Astrocyte (in vitro differentiated cells and primary cell): ENCODE measurements around the gene ELAC2.

Experiments used
- EZH2 ChIP-seq: IDR thresholded peaks from 2 replicates; pipeline ENCODE4 v1.6.1; 2012; ENCODE audit warnings: mild to moderate bottlenecking, low read length, inconsistent platforms; ENCODE audit not compliant: insufficient read depth
- TF ChIP-seq, protein P1 (sequence below): IDR thresholded peaks from 2 replicates; pipeline ENCODE4 v1.5.1; 2011; ENCODE audit warnings: low read depth, mild to moderate bottlenecking, inconsistent platforms, low read length, moderate library complexity; ENCODE audit not compliant: insufficient read depth

DNA sequence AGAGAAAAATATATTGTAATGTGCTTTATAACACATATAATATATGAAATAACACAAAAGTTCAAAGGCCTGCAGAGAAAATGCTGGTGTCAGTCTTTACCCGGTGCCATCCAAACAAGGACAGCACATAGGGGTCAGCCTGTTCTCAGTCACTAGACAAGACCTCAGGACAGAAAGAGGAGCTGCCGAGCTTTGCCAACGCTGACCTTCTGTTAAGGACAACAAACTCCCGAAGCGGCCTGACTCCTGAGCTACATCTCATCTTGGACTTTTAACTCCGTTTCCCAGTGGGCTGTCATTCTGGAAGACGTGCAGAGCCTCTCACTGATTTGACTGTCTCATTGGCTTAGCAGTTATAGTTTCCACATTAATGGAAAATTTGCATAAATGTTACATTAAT, 6.9 kb downstream of the ELAC2 start:
- TF ChIP-seq, protein P1, sequence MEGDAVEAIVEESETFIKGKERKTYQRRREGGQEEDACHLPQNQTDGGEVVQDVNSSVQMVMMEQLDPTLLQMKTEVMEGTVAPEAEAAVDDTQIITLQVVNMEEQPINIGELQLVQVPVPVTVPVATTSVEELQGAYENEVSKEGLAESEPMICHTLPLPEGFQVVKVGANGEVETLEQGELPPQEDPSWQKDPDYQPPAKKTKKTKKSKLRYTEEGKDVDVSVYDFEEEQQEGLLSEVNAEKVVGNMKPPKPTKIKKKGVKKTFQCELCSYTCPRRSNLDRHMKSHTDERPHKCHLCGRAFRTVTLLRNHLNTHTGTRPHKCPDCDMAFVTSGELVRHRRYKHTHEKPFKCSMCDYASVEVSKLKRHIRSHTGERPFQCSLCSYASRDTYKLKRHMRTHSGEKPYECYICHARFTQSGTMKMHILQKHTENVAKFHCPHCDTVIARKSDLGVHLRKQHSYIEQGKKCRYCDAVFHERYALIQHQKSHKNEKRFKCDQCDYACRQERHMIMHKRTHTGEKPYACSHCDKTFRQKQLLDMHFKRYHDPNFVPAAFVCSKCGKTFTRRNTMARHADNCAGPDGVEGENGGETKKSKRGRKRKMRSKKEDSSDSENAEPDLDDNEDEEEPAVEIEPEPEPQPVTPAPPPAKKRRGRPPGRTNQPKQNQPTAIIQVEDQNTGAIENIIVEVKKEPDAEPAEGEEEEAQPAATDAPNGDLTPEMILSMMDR, result no peak
- TF ChIP-seq EZH2, result no peak
